IMR-90 (cell line): ENCODE results near the gene CNIH1. TPM values are rescaled to one million over a fixed set of nuclear protein-coding genes. Genes with fewer than 3 reads are reported as not detected.
"Not testable (repeated sequence)": the region's sequence is repeated elsewhere in the genome, so short reads cannot be mapped to it uniquely, and the experiment has no call there.

Source experiments
- ATAC-seq: fragments of 200-7000 bp; cut with Tn5 transposase; 2 replicates; pipeline ENCODE4 v1.9.1; 2020; ENCODE audit warnings: low read depth, mild to moderate bottlenecking, moderate library complexity
- BruUV-seq: library from RNA; stranded (reverse); fragments of 400-500 nt; replicated peaks from 2 replicates; lab custom pipeline; 2021; lab: Mats Ljungman, UMichigan
- CTCF ChIA-PET: fragments of 300-600 bp; formaldehyde crosslinking; extraction: SDS; loops from one replicate; lab custom pipeline; 2021; ENCODE audit warnings: antibody characterized with exemption; lab: Yijun Ruan, JAX
- POLR2A ChIA-PET: fragments of 300-600 bp; sonication (Branson Sonifier 250); formaldehyde crosslinking; loops from one replicate; lab custom pipeline; 2022; ENCODE audit warnings: antibody characterized with exemption; ENCODE audit not compliant: unreplicated experiment; lab: Charles Lee
- DNase-seq: peaks from one replicate; pipeline ENCODE4 v3.0.0; 2013
- H2AFZ ChIP-seq: replicated peaks from 2 replicates; pipeline ENCODE3; 2013; ENCODE audit warnings: low read length, mild to moderate bottlenecking; ENCODE audit not compliant: poor library complexity
- H2AK5ac ChIP-seq: 2 replicates; pipeline ENCODE4 v1.6.1; 2013; ENCODE audit warnings: low read depth, low read length, inconsistent platforms
- H2AK9ac ChIP-seq: replicated peaks from 2 replicates; pipeline ENCODE3; 2013; ENCODE audit warnings: mild to moderate bottlenecking, low read depth, low read length, moderate library complexity; ENCODE audit not compliant: poor library complexity
- H2BK120ac ChIP-seq: 2 replicates; pipeline ENCODE4 v1.6.1; 2013; ENCODE audit warnings: low read depth, low read length, inconsistent platforms
- H2BK15ac ChIP-seq: 3 replicates; pipeline ENCODE4 v1.6.1; 2013; ENCODE audit warnings: low read depth, low read length, inconsistent platforms
- H2BK20ac ChIP-seq: 2 replicates; pipeline ENCODE4 v1.6.1; 2013; ENCODE audit warnings: low read depth, mild to moderate bottlenecking, inconsistent platforms, low read length, moderate library complexity
- H2BK5ac ChIP-seq: 2 replicates; pipeline ENCODE4 v1.6.1; 2013; ENCODE audit warnings: mild to moderate bottlenecking, low read depth, low read length, inconsistent platforms; ENCODE audit not compliant: poor library complexity, severe bottlenecking
- H3K14ac ChIP-seq: replicated peaks from 2 replicates; pipeline ENCODE4 v1.6.1; 2013; ENCODE audit warnings: low read depth, low read length, inconsistent platforms
- H3K18ac ChIP-seq: 2 replicates; pipeline ENCODE4 v1.6.1; 2013; ENCODE audit warnings: low read depth, low read length, control low read depth
- H3K23ac ChIP-seq: 2 replicates; pipeline ENCODE4 v1.6.1; 2013; ENCODE audit warnings: low read depth, low read length, inconsistent platforms
- H3K27ac ChIP-seq: 2 replicates; pipeline ENCODE4 v1.5.1; 2013; ENCODE audit warnings: mild to moderate bottlenecking, control low read depth, low read length; ENCODE audit not compliant: insufficient read depth
- H3K27me3 ChIP-seq: 2 replicates; pipeline ENCODE4 v1.6.1; 2013; ENCODE audit warnings: low read length; ENCODE audit not compliant: control insufficient read depth, insufficient read depth
- H3K36me3 ChIP-seq: 2 replicates; pipeline ENCODE4 v1.6.1; 2013; ENCODE audit warnings: low read length, mixed read lengths; ENCODE audit not compliant: control insufficient read depth, insufficient read depth
- H3K4ac ChIP-seq: 2 replicates; pipeline ENCODE4 v1.6.1; 2013; ENCODE audit warnings: low read depth, low read length, inconsistent platforms
- H3K4me1 ChIP-seq: 2 replicates; pipeline ENCODE4 v1.6.1; 2013; ENCODE audit warnings: low read length, mixed read lengths; ENCODE audit not compliant: control insufficient read depth, insufficient read depth
- H3K4me2 ChIP-seq: 2 replicates; pipeline ENCODE4 v1.6.1; 2013; ENCODE audit warnings: low read depth, mild to moderate bottlenecking, control low read depth, low read length, moderate library complexity
- H3K4me3 ChIP-seq: 2 replicates; pipeline ENCODE4 v1.5.1; 2013; ENCODE audit warnings: low read depth, mild to moderate bottlenecking, control low read depth, low read length, moderate library complexity; ENCODE audit not compliant: insufficient read depth
- H3K56ac ChIP-seq: 2 replicates; pipeline ENCODE4 v1.6.1; 2013; ENCODE audit warnings: low read length, inconsistent platforms; ENCODE audit not compliant: insufficient read depth; ENCODE audit errors: extremely low read depth
- H3K79me1 ChIP-seq, 2 experiments: 2 replicates each; pipeline ENCODE4 v1.6.1; 2013; ENCODE audit warnings: low read length in 2 of 2, inconsistent platforms in 1 of 2, low read depth in 1 of 2
- H3K9ac ChIP-seq: 2 replicates; pipeline ENCODE4 v1.6.1; 2013; ENCODE audit warnings: low read depth, low read length, control low read depth
- H3K9me1 ChIP-seq: 2 replicates; pipeline ENCODE4 v1.6.1; 2013; ENCODE audit warnings: low read length, inconsistent platforms; ENCODE audit not compliant: insufficient read depth
- H3K9me3 ChIP-seq: 2 replicates; pipeline ENCODE4 v1.6.1; 2013; ENCODE audit warnings: low read length; ENCODE audit not compliant: control insufficient read depth, insufficient read depth
- H4K20me1 ChIP-seq: 2 replicates; pipeline ENCODE4 v1.6.1; 2013; ENCODE audit warnings: low read length, inconsistent platforms; ENCODE audit not compliant: insufficient read depth
- H4K5ac ChIP-seq: 2 replicates; pipeline ENCODE4 v1.6.1; 2013; ENCODE audit warnings: mild to moderate bottlenecking, low read depth, low read length, control low read depth
- H4K8ac ChIP-seq, 2 experiments: 2 replicates each; pipeline ENCODE4 v1.6.1; 2013; ENCODE audit warnings: low read depth in 2 of 2, low read length in 2 of 2, control low read depth in 1 of 2, inconsistent platforms in 1 of 2
- H4K91ac ChIP-seq: 2 replicates; pipeline ENCODE4 v1.6.1; 2013; ENCODE audit warnings: low read depth, low read length, inconsistent platforms; ENCODE audit not compliant: insufficient read depth
- CEBPB ChIP-seq: IDR thresholded peaks from 2 replicates; pipeline ENCODE4 v1.6.1; 2012; ENCODE audit warnings: low read depth, low read length, improper control_type of control experiment
- dilution Hi-C: fragments of 300-500 bp; cut with HindIII; formaldehyde crosslinking; loops from one replicate; pipeline ENCODE4 v1.14.3; 2018; ENCODE audit warnings: low sequenced_read_pairs; ENCODE audit not compliant: unreplicated experiment
- in situ Hi-C: fragments of 300-500 bp; cut with MboI; formaldehyde crosslinking; loops from 3 replicates; pipeline ENCODE4 v1.14.3; 2019; ENCODE audit warnings: low sequenced_read_pairs, inconsistent platforms, mixed read lengths
- intact Hi-C: fragments of 100-400 bp; cut with micrococcal nuclease; formaldehyde crosslinking; loops from 2 replicates; pipeline ENCODE4 v1.10.0; 2022
- polyA plus RNA-seq, 3 experiments: library from polyadenylated mRNA; depleted of rRNA; stranded (reverse); fragments of >200 nt; gene quantifications; 2 replicates each; pipeline ENCODE4 v1.2.3, GENCODE V29; 2012; ENCODE audit warnings: low replicate concordance in 1 of 3
- total RNA-seq: library from RNA; depleted of rRNA; stranded (reverse); fragments of >200 nt; gene quantifications from 2 replicates; pipeline ENCODE4 v1.2.3, GENCODE V29; 2012

CNIH1 gene
- total and polyA plus RNA-seq, 2 of the 4 experiments (the other 2 are of a cell fraction), result 244 to 284 TPM

- BruUV-seq, H3K27ac ChIP-seq, H3K4ac ChIP-seq, in situ Hi-C loops, H3K79me1 ChIP-seq, H3K4me2 ChIP-seq, H3K9me3 ChIP-seq, H2BK20ac ChIP-seq, H3K27me3 ChIP-seq, H3K9ac ChIP-seq, H4K20me1 ChIP-seq, intact Hi-C loops, H2BK15ac ChIP-seq, H2AK5ac ChIP-seq, H3K23ac ChIP-seq, H4K8ac ChIP-seq, H3K4me3 ChIP-seq, POLR2A ChIA-PET, ATAC-seq, H2BK120ac ChIP-seq, H3K14ac ChIP-seq, H2AK9ac ChIP-seq, H3K4me1 ChIP-seq, DNase-seq, H3K9me1 ChIP-seq, H2BK5ac ChIP-seq, dilution Hi-C loops, H2AFZ ChIP-seq, H3K36me3 ChIP-seq, H3K18ac ChIP-seq, H3K56ac ChIP-seq, H4K5ac ChIP-seq, H4K91ac ChIP-seq, CTCF ChIA-PET: not testable (repeated sequence)
- 0 out of 2 replicates have a peak, but pooled peaks have one; percentile 16 for TF ChIP-seq CEBPB
Measured at GRCh38 chr14:54458536-54458935, 17.4 kb upstream of the CNIH1 start.
